ENCODE results near the gene SOX6. TPM values are rescaled to one million over a fixed set of nuclear protein-coding genes. Genes with fewer than 3 reads are reported as not detected.

SOX6 gene
- total and polyA plus RNA-seq, 2 of the 13 experiments (the other 11 are each of a cell fraction or from before 2014, with no cell fraction given), result 2.6 to 11.2 TPM

GRCh38 chr11:15971215-15971546 lies 385.2 kb downstream of the SOX6 start:
- DNase-seq (ENCODE audit: low spot score) (no peak), FAIRE-seq (no peak), ATAC-seq (no peak)
- POLR2A ChIA-PET, result no interaction called here
- Histone ChIP-seq H3K27me3 (ENCODE audit: control insufficient read depth in 1 of 2, insufficient read depth in 2 of 2, low read length in 2 of 2) (no peaks in the 10 kb centered on the region), H3K9ac (ENCODE audit: insufficient read depth, low read depth, low read length) (no peak overlapping the region), H3K4me2 (ENCODE audit: low read depth, low read length) (no peak overlapping the region), H3K36me3 (replicated peaks in 1 of 2; ENCODE audit: control insufficient read depth in 1 of 2, insufficient read depth in 2 of 2, low read length in 2 of 2) (no peaks in the 10 kb centered on the region), H3K4me3 (replicated peaks in 1 of 3; ENCODE audit: insufficient read depth in 1 of 3, low read depth in 2 of 3, low read length in 3 of 3) (no peak overlapping the region), H3K4me1 (ENCODE audit: insufficient read depth, low read length) (peaks cover 31% of the 10 kb centered on the region; the same call in 1 of the 2 replicates), H3K79me2 (ENCODE audit: insufficient read depth, low read length) (no peaks in the 10 kb centered on the region), H4K20me1 (ENCODE audit: insufficient read depth, low read length) (no peaks in the 10 kb centered on the region), H3K27ac (ENCODE audit: extremely low read length, insufficient read depth, low read length) (no peak overlapping the region), H2AFZ (ENCODE audit: low read length) (no peak overlapping the region), H3K9me3 (ENCODE audit: low read length) (no peaks in the 10 kb centered on the region)
- in situ Hi-C loops (cut with HindIII; ENCODE audit: extremely low pct_ligation_motif_present, low pct_unique_long_range_greater_than_20kb) (no loop called here), intact Hi-C loops (cut with micrococcal nuclease; ENCODE audit: unreplicated experiment) (no loop called here)
- BruUV-seq (replicated peaks), result no TSS peak
- CTCF ChIA-PET (ENCODE audit: low intra/inter-chr PET ratio, low total read pairs), result no interaction called here
- 33% methylated on average over 2 of the region's 2 CpGs for WGBS (ENCODE audit: low lambda C conversion rate)
- TF ChIP-seq POGK (CRISPR knock-in tag; conservative IDR thresholded peaks at IDR 0.05) (no peak), ZSCAN21 (CRISPR knock-in tag; IDR thresholded peaks at IDR 0.05; ENCODE audit: borderline replicate concordance) (no peak), SYNCRIP (IDR thresholded peaks at IDR 0.05; ENCODE audit: insufficient read depth, low read depth, low read length) (no peak), ZNF180 (CRISPR knock-in tag; IDR thresholded peaks at IDR 0.05; ENCODE audit: borderline replicate concordance, low read depth) (no peak), THRA (CRISPR knock-in tag; IDR thresholded peaks at IDR 0.05; ENCODE audit: borderline replicate concordance) (no peak), MBNL3 (CRISPR knock-in tag; conservative IDR thresholded peaks at IDR 0.05) (no peak), PCBP2 (optimal IDR thresholded peaks at IDR 0.05; ENCODE audit: low read depth, low read length, poor library complexity, severe bottlenecking) (no peak), POGZ (CRISPR knock-in tag; IDR thresholded peaks at IDR 0.05) (no peak)
